DND-41 (cell line): Measurements from ENCODE around the gene FOXA1.

Experiments
- ATAC-seq: fragments of 200-7000 bp; cut with Tn5 transposase; 3 replicates; pipeline ENCODE4 v1.9.1; 2021; ENCODE audit warnings: low read depth; ENCODE audit not compliant: insufficient read depth
- DNase-seq: peaks from one replicate; pipeline ENCODE4 v3.0.0-alpha.2; 2020
- H2AFZ ChIP-seq: 2 replicates; pipeline ENCODE4 v1.6.0; 2012; ENCODE audit warnings: low read depth, low read length
- H3K27ac ChIP-seq: 2 replicates; pipeline ENCODE4 v1.5.1; 2012; ENCODE audit warnings: low read length, inconsistent platforms
- H3K27me3 ChIP-seq: fragments of 200-600 bp; sonication (generic); 2 replicates; pipeline ENCODE4 v1.6.0; 2012; ENCODE audit warnings: low read length, mild to moderate bottlenecking, inconsistent platforms; ENCODE audit not compliant: insufficient read depth, poor library complexity
- H3K36me3 ChIP-seq: 2 replicates; pipeline ENCODE4 v1.5.1; 2012; ENCODE audit warnings: low read length, inconsistent platforms; ENCODE audit not compliant: insufficient read depth
- H3K4me1 ChIP-seq: 2 replicates; pipeline ENCODE4 v1.5.1; 2012; ENCODE audit warnings: mild to moderate bottlenecking, low read length; ENCODE audit not compliant: insufficient read depth
- H3K4me2 ChIP-seq: 2 replicates; pipeline ENCODE4 v1.6.0; 2012; ENCODE audit warnings: mild to moderate bottlenecking, moderate library complexity, low read length, inconsistent platforms; ENCODE audit not compliant: insufficient read depth
- H3K4me3 ChIP-seq, 2 experiments: fragments of 200-600 bp in 1 of 2; shearing (Covaris generic) in 1 of 2; 2 replicates each; pipeline ENCODE4 v1.5.1; 2012 to 2016; ENCODE audit warnings: inconsistent platforms in 2 of 2, low read length in 2 of 2, mild to moderate bottlenecking in 2 of 2, low read depth in 1 of 2, moderate library complexity in 1 of 2
- H3K79me2 ChIP-seq: 2 replicates; pipeline ENCODE4 v1.6.0; 2012; ENCODE audit warnings: low read length, inconsistent platforms; ENCODE audit not compliant: insufficient read depth
- H3K9ac ChIP-seq: 2 replicates; pipeline ENCODE4 v1.6.0; 2012; ENCODE audit warnings: low read depth, mild to moderate bottlenecking, inconsistent platforms, low read length, moderate library complexity
- H3K9me3 ChIP-seq: 2 replicates; pipeline ENCODE4 v1.5.1; 2012; ENCODE audit warnings: low read length, moderate library complexity, mild to moderate bottlenecking, inconsistent platforms; ENCODE audit not compliant: insufficient read depth, severe bottlenecking
- H4K20me1 ChIP-seq: 2 replicates; pipeline ENCODE4 v1.6.0; 2012; ENCODE audit warnings: low read length; ENCODE audit not compliant: insufficient read depth
- CTCF ChIP-seq: IDR thresholded peaks from 2 replicates; pipeline ENCODE4 v1.5.1; 2012; ENCODE audit warnings: borderline replicate concordance, low read length, moderate library complexity, mild to moderate bottlenecking; ENCODE audit not compliant: poor library complexity, severe bottlenecking; ENCODE audit errors: extremely low read depth
- EZH2 ChIP-seq: IDR thresholded peaks from 3 replicates; pipeline ENCODE4 v1.6.1; 2012; ENCODE audit warnings: borderline replicate concordance, low read depth, mild to moderate bottlenecking, moderate library complexity, low read length, inconsistent platforms; ENCODE audit not compliant: severe bottlenecking

Gene FOXA1

GRCh38 chr14:37546621-37547447, 48.2 kb downstream of the FOXA1 start:
- no peak for DNase-seq

GRCh38 chr14:37545174-37545573, 49.9 kb downstream of the FOXA1 start:
- Histone ChIP-seq H3K4me3 (no peak overlapping the region), H3K9me3 (no peaks in the 10 kb centered on the region), H4K20me1 (no peaks in the 10 kb centered on the region), H3K4me1 (no peaks in the 10 kb centered on the region), H2AFZ (no peak overlapping the region), H3K36me3 (no peaks in the 10 kb centered on the region), H3K9ac (no peak overlapping the region), H3K4me2 (no peak overlapping the region), H3K27ac (no peak overlapping the region), H3K79me2 (no peaks in the 10 kb centered on the region), H3K27me3 (no peaks in the 10 kb centered on the region)
- no peak for TF ChIP-seq EZH2
- TF ChIP-seq CTCF = no peak
- ATAC-seq = no peak
- no peak for DNase-seq

More at GRCh38 chr14:37546621-37547447, 48.2 kb downstream of the FOXA1 start:
- no peak overlapping the region for H3K4me2 ChIP-seq
- ATAC-seq = no peak
- no peak for TF ChIP-seq EZH2
- no peak for TF ChIP-seq CTCF
- H2AFZ ChIP-seq = no peak overlapping the region
- H3K36me3 ChIP-seq = no peaks in the 10 kb centered on the region
- H3K9ac ChIP-seq = no peak overlapping the region
- no peak overlapping the region for H3K27ac ChIP-seq
- H3K9me3 ChIP-seq = no peaks in the 10 kb centered on the region
- no peaks in the 10 kb centered on the region for H3K27me3 ChIP-seq
- no peaks in the 10 kb centered on the region for H4K20me1 ChIP-seq
- no peak overlapping the region for H3K4me3 ChIP-seq
- H3K79me2 ChIP-seq = no peaks in the 10 kb centered on the region
- H3K4me1 ChIP-seq = no peaks in the 10 kb centered on the region

- TF ChIP-seq CTCF = no peak
- no peak for TF ChIP-seq EZH2
- Histone ChIP-seq H3K4me2 (no peak overlapping the region), H3K27ac (no peak overlapping the region), H3K4me1 (no peaks in the 10 kb centered on the region), H3K9me3 (no peaks in the 10 kb centered on the region), H2AFZ (no peak overlapping the region), H4K20me1 (no peaks in the 10 kb centered on the region), H3K9ac (no peak overlapping the region), H3K4me3 (no peak overlapping the region), H3K27me3 (no peaks in the 10 kb centered on the region), H3K36me3 (no peaks in the 10 kb centered on the region), H3K79me2 (no peaks in the 10 kb centered on the region)
- DNase-seq = no peak
- no peak for ATAC-seq
These were observed 50.6 kb downstream of the FOXA1 start for GRCh38 chr14:37544407-37544806.
